ENCODE results near the gene ARID1A.

Gene ARID1A

DNA sequence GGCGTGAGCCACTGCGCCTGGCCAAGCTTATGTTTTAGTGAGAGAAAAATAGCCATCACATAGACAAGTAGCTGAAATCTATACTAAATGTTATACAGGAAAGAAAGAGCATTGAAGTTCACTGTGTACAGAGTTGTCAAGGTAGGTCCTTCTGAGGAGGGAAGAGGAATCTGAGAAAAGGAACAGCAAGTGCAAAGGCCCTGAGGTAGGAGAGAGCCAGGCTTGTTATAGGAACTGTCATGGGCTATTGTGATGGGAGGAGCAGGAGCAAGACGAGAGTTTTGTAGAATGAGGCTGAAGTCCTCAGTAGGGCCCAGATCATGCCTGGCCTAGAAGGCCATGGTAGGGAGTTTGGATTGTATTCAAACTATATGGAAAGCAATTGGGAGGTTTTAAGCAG lies 135.2 kb downstream of the ARID1A start:
- no peak for DNase-seq

Measured in activated CD4-positive, CD25-positive, alpha-beta regulatory T cell (primary cell).